ENCODE measurements around the gene PCAT7.
"Not testable (repeated sequence)": the region's sequence is repeated elsewhere in the genome, so short reads cannot be mapped to it uniquely, and the experiment has no call there.

PCAT7 gene

DNA sequence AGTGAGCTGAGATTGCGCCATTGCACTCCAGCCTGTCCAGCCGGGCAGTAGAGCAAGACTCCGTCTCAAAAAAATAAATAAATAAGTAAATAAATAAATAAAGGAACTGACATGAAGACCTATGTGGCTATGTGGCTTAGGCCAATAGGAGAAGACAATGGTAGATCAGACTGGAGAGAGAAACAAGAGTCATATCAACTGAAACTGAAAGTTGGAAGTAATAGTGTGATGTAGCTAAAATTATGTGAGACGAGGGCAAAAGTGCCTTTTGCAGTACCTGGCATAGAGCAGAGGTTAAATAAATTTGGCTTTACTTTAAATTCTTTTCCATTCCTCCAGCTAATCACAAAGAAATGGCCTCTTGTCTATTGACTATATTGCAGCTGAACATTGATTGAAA, 31.4 kb downstream of the PCAT7 start:
- Histone ChIP-seq H3K4me1 (ENCODE audit: control insufficient read depth, insufficient read depth, low read length) (no peaks in the 10 kb centered on the region), H3K27ac (ENCODE audit: low read depth, low read length) (no peak overlapping the region), H3K4me3 (ENCODE audit: low read depth, low read length) (no peak overlapping the region), H3K27me3 (ENCODE audit: control insufficient read depth, insufficient read depth, low read length) (no peaks in the 10 kb centered on the region), H3K9me3 (ENCODE audit: control insufficient read depth, insufficient read depth, low read depth, low read length) (no peaks in the 10 kb centered on the region), H3K36me3 (ENCODE audit: control insufficient read depth, insufficient read depth, low read length) (no peaks in the 10 kb centered on the region), H3K9ac (ENCODE audit: low read length) (no peak overlapping the region)

DNA sequence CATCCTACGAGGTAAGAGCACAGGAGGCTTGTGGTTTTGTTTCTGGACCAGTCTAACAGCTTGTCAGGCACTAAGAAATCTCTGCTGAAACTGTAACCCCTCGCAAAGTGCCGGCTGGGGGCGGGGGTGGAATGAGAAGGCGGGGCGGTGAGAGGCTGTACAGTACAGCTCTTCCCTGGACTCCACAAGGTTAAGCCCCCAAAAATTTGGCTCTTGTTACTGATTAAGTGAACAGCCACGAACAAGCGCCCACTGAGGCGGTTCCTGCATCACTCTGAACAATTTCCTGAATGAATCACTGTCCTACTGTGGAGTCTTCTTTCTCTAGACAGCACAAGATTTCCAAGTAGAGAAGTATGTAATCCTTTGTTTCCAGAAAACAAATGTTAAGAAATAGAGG, 31.9 kb downstream of the PCAT7 start:
- no peaks in the 10 kb centered on the region for H3K4me1 ChIP-seq (ENCODE audit: control insufficient read depth, insufficient read depth, low read length)
- no peak overlapping the region for H3K9ac ChIP-seq (ENCODE audit: low read length)
- H3K27me3 ChIP-seq (ENCODE audit: control insufficient read depth, insufficient read depth, low read length), result no peaks in the 10 kb centered on the region
- H3K27ac ChIP-seq (ENCODE audit: low read depth, low read length), result no peak overlapping the region
- H3K4me3 ChIP-seq (ENCODE audit: low read depth, low read length), result no peak overlapping the region
- H3K9me3 ChIP-seq (ENCODE audit: control insufficient read depth, insufficient read depth, low read depth, low read length), result no peaks in the 10 kb centered on the region
- H3K36me3 ChIP-seq (ENCODE audit: control insufficient read depth, insufficient read depth, low read length), result no peaks in the 10 kb centered on the region

DNA sequence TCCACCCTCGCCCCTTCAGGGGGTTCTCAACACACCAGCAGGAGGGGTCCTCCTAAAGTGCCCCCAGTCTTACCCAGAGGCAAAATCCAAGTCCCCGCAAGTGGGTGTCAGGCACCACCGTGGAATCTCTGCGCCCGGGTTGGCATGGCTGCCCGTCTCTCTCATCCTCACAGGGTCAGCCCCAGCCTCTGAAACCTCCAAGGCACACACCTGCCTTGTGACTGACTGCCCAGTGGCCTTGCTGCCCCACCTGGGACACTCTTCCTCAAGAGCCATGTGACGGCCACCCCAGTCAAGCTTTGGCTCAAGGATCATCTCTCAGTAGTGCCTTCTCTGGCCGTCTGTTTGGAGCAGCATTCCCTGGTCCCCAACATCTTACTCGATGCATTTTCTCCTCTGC, 33.8 kb downstream of the PCAT7 start:
- no peak overlapping the region for H3K27ac ChIP-seq (ENCODE audit: low read depth, low read length)
- no peak overlapping the region for H3K4me3 ChIP-seq (ENCODE audit: low read depth, low read length)
- no peaks in the 10 kb centered on the region for H3K36me3 ChIP-seq (ENCODE audit: control insufficient read depth, insufficient read depth, low read length)
- no peak overlapping the region for H3K9ac ChIP-seq (ENCODE audit: low read length)
- H3K4me1 ChIP-seq (ENCODE audit: control insufficient read depth, insufficient read depth, low read length), result no peaks in the 10 kb centered on the region
- no peaks in the 10 kb centered on the region for H3K27me3 ChIP-seq (ENCODE audit: control insufficient read depth, insufficient read depth, low read length)
- H3K9me3 ChIP-seq (ENCODE audit: control insufficient read depth, insufficient read depth, low read depth, low read length), result no peaks in the 10 kb centered on the region

GRCh38 chr9:94591046-94591545, 36.2 kb downstream of the PCAT7 start:
- not testable (repeated sequence) for H3K36me3 ChIP-seq (ENCODE audit: control insufficient read depth, insufficient read depth, low read length); H3K9me3 ChIP-seq (ENCODE audit: control insufficient read depth, insufficient read depth, low read depth, low read length); H3K27ac ChIP-seq (ENCODE audit: low read depth, low read length)

DNA sequence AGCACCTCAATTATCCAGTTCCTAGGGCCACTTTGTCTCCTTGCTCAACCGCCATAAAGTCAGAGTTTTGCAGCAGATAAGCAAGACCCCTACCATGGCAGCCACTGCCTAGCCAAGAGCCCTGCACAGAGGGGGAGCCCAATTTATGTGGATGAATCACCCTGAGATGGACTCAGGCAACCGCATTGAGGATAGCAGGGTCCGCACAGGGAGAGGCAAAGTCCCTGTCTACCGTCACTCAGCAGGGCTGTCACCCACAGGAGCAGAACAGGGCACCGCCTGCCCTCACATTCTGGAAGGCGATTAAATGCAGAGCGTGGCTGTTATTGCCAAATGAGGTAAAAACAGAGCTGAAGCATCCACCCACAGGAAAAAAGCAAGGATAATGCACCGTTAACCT, 37.0 kb downstream of the PCAT7 start:
- no peaks in the 10 kb centered on the region for H3K27me3 ChIP-seq (ENCODE audit: control insufficient read depth, insufficient read depth, low read length)
- no peaks in the 10 kb centered on the region for H3K4me1 ChIP-seq (ENCODE audit: control insufficient read depth, insufficient read depth, low read length)
- H3K27ac ChIP-seq (ENCODE audit: low read depth, low read length), result no peak overlapping the region
- no peak overlapping the region for H3K9ac ChIP-seq (ENCODE audit: low read length)
- H3K9me3 ChIP-seq (ENCODE audit: control insufficient read depth, insufficient read depth, low read depth, low read length), result no peaks in the 10 kb centered on the region
- no peaks in the 10 kb centered on the region for H3K36me3 ChIP-seq (ENCODE audit: control insufficient read depth, insufficient read depth, low read length)
- H3K4me3 ChIP-seq (ENCODE audit: low read depth, low read length), result no peak overlapping the region

More at GRCh38 chr9:94591046-94591545, 36.2 kb downstream of the PCAT7 start:
- not testable (repeated sequence) for H3K4me1 ChIP-seq (ENCODE audit: control insufficient read depth, insufficient read depth, low read length); H3K9ac ChIP-seq (ENCODE audit: low read length); H3K27me3 ChIP-seq (ENCODE audit: control insufficient read depth, insufficient read depth, low read length); H3K4me3 ChIP-seq (ENCODE audit: low read depth, low read length)

DNA sequence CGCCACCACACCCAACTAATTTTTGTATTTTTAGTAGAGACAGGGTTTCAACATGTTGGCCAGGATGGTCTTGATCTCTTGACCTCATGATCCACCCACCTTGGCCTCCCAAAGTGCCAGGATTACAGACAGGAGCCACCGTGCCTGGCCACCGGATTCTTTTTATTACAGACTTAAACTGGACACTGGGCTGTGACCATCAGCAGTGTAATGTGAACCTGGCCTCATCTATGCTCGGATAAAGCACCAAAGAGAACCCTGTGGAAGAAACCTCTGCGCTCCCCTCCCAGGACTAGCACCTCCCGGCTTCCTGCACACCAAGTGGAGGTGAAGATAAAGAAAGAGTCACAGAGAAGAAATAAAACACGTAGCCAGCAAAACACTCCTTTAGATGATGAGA, 37.8 kb downstream of the PCAT7 start:
- not testable (repeated sequence) for H3K9me3 ChIP-seq (ENCODE audit: control insufficient read depth, insufficient read depth, low read depth, low read length); H3K4me3 ChIP-seq (ENCODE audit: low read depth, low read length); H3K27me3 ChIP-seq (ENCODE audit: control insufficient read depth, insufficient read depth, low read length); H3K27ac ChIP-seq (ENCODE audit: low read depth, low read length); H3K4me1 ChIP-seq (ENCODE audit: control insufficient read depth, insufficient read depth, low read length); H3K9ac ChIP-seq (ENCODE audit: low read length); H3K36me3 ChIP-seq (ENCODE audit: control insufficient read depth, insufficient read depth, low read length)

GRCh38 chr9:94593459-94594345, 38.8 kb downstream of the PCAT7 start, which contains the start of gene FBP2:
FBP2 (minus strand) TSS chr9:94593824; CDS start chr9:94593726, 98 bp downstream.
- no peaks in the 10 kb centered on the region for H3K4me1 ChIP-seq (ENCODE audit: control insufficient read depth, insufficient read depth, low read length)
- no peaks in the 10 kb centered on the region for H3K27me3 ChIP-seq (ENCODE audit: control insufficient read depth, insufficient read depth, low read length)
- H3K36me3 ChIP-seq (ENCODE audit: control insufficient read depth, insufficient read depth, low read length), result no peaks in the 10 kb centered on the region
- H3K9me3 ChIP-seq (ENCODE audit: control insufficient read depth, insufficient read depth, low read depth, low read length), result no peaks in the 10 kb centered on the region
- no peak within 1 kb of the TSS for H3K9ac ChIP-seq (ENCODE audit: low read length)
- H3K4me3 ChIP-seq (ENCODE audit: low read depth, low read length), result no peak within 1 kb of the TSS
- no peak within 1 kb of the TSS for H3K27ac ChIP-seq (ENCODE audit: low read depth, low read length)

DNA sequence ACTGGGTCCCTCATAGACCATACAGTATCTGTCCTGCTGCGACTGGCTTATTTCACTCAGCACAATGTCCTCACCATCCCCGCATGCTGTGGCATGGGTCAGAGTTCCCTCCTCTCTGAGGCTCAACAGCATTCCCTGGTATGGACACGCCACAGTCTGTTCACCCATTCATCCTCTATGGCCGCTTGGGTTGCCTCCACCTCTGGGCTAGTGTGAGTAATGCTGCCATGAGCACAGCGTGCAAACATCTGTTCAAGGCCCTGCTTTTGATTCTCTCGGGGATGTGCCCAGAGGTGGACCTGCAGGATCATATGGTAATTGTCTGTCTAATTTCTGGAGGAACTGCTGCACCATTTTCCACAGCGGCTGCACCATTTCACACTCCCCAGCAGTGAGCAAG, 44.2 kb downstream of the PCAT7 start:
- Histone ChIP-seq H3K4me3 (ENCODE audit: low read depth, low read length) (no peak overlapping the region), H3K9ac (ENCODE audit: low read length) (no peak overlapping the region), H3K27ac (ENCODE audit: low read depth, low read length) (no peak overlapping the region), H3K9me3 (ENCODE audit: control insufficient read depth, insufficient read depth, low read depth, low read length) (no peaks in the 10 kb centered on the region), H3K4me1 (ENCODE audit: control insufficient read depth, insufficient read depth, low read length) (no peaks in the 10 kb centered on the region), H3K27me3 (ENCODE audit: control insufficient read depth, insufficient read depth, low read length) (no peaks in the 10 kb centered on the region), H3K36me3 (ENCODE audit: control insufficient read depth, insufficient read depth, low read length) (no peaks in the 10 kb centered on the region)

DNA sequence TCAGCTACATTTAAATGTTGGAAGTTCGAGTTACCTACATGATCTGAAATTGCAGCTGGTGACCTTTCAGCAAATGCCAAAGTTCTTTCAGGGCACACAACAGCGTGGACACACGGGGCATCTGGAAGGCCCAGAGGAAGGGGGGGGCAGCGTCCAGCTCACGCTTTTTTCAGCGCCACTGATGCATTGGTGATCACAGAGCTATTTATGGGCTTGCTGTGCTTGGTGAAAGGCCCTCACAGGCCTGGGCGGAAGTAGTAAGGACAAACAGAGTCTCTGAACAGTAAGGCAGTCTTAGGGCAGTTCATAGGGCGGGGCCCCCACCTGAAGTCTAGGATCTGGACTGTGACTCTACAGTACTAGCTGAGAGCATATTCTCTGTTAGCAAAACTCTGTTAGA, 45.4 kb downstream of the PCAT7 start:
- no peak overlapping the region for H3K9ac ChIP-seq (ENCODE audit: low read length)
- H3K9me3 ChIP-seq (ENCODE audit: control insufficient read depth, insufficient read depth, low read depth, low read length), result no peaks in the 10 kb centered on the region
- H3K4me3 ChIP-seq (ENCODE audit: low read depth, low read length), result no peak overlapping the region
- no peaks in the 10 kb centered on the region for H3K27me3 ChIP-seq (ENCODE audit: control insufficient read depth, insufficient read depth, low read length)
- H3K36me3 ChIP-seq (ENCODE audit: control insufficient read depth, insufficient read depth, low read length), result no peaks in the 10 kb centered on the region
- no peak overlapping the region for H3K27ac ChIP-seq (ENCODE audit: low read depth, low read length)
- H3K4me1 ChIP-seq (ENCODE audit: control insufficient read depth, insufficient read depth, low read length), result no peaks in the 10 kb centered on the region

GRCh38 chr9:94600715-94601114, 45.8 kb downstream of the PCAT7 start:
- Histone ChIP-seq H3K9ac (ENCODE audit: low read length) (no peak overlapping the region), H3K4me3 (ENCODE audit: low read depth, low read length) (no peak overlapping the region), H3K9me3 (ENCODE audit: control insufficient read depth, insufficient read depth, low read depth, low read length) (no peaks in the 10 kb centered on the region), H3K27me3 (ENCODE audit: control insufficient read depth, insufficient read depth, low read length) (no peaks in the 10 kb centered on the region), H3K27ac (ENCODE audit: low read depth, low read length) (no peak overlapping the region), H3K4me1 (ENCODE audit: control insufficient read depth, insufficient read depth, low read length) (no peaks in the 10 kb centered on the region), H3K36me3 (ENCODE audit: control insufficient read depth, insufficient read depth, low read length) (no peaks in the 10 kb centered on the region)

DNA sequence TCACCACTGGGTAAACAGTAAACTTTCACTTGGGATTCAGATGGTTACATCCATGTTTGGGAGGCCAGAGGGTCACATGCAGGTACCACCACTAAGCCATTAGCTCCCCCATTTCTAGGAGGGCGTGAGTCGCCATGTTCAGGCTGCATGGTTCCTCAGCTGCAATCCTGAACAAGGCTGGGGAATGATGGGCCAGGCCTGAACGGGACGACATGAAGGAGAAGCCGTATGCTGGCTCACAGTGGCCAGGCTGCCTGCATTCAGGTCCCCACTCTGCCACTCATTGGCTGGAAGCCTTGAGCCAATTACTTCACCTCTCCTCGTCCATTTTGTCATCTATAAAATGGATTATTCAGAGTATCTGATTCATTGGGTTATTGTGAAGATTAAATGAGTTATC, 47.8 kb downstream of the PCAT7 start:
- H3K9ac ChIP-seq (ENCODE audit: low read length), result no peak overlapping the region
- peaks cover 5% of the 10 kb centered on the region; the same call in 1 of the 2 replicates for H3K27me3 ChIP-seq (ENCODE audit: control insufficient read depth, insufficient read depth, low read length)
- H3K9me3 ChIP-seq (ENCODE audit: control insufficient read depth, insufficient read depth, low read depth, low read length), result no peaks in the 10 kb centered on the region
- H3K4me1 ChIP-seq (ENCODE audit: control insufficient read depth, insufficient read depth, low read length), result peaks cover 6% of the 10 kb centered on the region; the same call in 1 of the 2 replicates
- H3K4me3 ChIP-seq (ENCODE audit: low read depth, low read length), result no peak overlapping the region
- H3K27ac ChIP-seq (ENCODE audit: low read depth, low read length), result no peak overlapping the region
- H3K36me3 ChIP-seq (ENCODE audit: control insufficient read depth, insufficient read depth, low read length), result no peaks in the 10 kb centered on the region

Data from HUES6 (cell line).